Measurements from ENCODE around the gene FERMT3.
A peak's percentile ranks its signal among the peaks of the same experiment; 100 is the strongest.

FERMT3 gene

DNA sequence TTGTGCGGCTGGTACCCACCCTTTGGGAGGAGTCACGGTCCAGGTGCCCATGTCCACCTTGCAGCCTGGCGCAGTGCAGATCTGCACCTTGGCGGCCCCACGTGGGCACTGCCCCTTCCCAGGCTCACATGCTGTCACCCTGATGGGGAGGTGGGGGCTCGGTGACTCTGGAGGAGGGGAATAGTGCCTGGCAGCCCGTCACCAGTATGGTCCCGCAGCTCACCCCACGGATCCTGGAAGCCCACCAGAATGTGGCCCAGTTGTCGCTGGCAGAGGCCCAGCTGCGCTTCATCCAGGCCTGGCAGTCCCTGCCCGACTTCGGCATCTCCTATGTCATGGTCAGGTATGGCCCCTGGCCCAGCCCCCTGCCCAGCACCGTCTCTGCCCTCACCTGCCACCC, 14.3 kb downstream of the FERMT3 start:
- no peak for DNase-seq (ENCODE audit: low spot score)

DNA sequence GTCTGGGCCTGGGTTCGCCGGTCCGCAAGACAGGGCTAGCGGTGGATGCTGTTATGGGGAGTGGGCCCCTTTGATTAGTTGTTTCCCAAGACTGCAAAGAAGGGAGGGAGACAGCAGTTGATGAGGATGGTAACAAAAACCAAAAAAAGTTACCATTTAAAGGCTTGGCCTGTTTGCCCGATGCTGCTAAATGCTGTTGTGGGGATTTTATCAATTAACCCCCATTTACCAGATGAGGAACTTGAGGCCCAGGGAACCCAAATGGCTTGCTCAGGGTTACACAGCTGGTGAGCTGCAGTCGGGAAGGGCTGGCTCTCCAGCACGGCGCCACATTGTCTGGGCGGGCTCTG, 16.1 kb downstream of the FERMT3 start:
- no peak for DNase-seq (ENCODE audit: low spot score)

DNA sequence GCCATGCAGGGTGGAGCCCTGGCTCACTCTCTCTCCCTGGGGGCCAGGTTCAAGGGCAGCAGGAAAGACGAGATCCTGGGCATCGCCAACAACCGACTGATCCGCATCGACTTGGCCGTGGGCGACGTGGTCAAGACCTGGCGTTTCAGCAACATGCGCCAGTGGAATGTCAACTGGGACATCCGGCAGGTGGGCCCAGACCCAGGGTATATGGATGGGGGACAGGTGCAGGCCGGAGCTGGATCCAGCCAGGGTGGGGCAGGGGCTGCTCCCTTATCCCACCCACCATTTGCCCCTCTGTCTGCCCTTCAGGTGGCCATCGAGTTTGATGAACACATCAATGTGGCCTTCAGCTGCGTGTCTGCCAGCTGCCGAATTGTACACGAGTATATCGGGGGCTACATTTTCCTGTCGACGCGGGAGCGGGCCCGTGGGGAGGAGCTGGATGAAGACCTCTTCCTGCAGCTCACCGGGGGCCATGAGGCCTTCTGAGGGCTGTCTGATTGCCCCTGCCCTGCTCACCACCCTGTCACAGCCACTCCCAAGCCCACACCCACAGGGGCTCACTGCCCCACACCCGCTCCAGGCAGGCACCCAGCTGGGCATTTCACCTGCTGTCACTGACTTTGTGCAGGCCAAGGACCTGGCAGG, 16.6 kb downstream of the FERMT3 start:
- DNase-seq (ENCODE audit: low spot score), result no peak

GRCh38 chr11:64224151-64224890, 17.8 kb downstream of the FERMT3 start:
- no peak for DNase-seq (ENCODE audit: low spot score)

- DNase-seq (ENCODE audit: low spot score), result no peak
Observed at GRCh38 chr11:64224891-64225607, 18.5 kb downstream of the FERMT3 start.

- peak; percentile 82 for DNase-seq (ENCODE audit: low spot score)
Observed at GRCh38 chr11:64225608-64226506, 19.3 kb downstream of the FERMT3 start, which contains the start of the genes NUDT22 and TRPT1. NUDT22 (plus strand) TSS chr11:64226274; CDS start chr11:64226653, 379 bp downstream. TRPT1 (minus strand) TSS chr11:64226186; CDS start chr11:64225860, 326 bp downstream.

DNA sequence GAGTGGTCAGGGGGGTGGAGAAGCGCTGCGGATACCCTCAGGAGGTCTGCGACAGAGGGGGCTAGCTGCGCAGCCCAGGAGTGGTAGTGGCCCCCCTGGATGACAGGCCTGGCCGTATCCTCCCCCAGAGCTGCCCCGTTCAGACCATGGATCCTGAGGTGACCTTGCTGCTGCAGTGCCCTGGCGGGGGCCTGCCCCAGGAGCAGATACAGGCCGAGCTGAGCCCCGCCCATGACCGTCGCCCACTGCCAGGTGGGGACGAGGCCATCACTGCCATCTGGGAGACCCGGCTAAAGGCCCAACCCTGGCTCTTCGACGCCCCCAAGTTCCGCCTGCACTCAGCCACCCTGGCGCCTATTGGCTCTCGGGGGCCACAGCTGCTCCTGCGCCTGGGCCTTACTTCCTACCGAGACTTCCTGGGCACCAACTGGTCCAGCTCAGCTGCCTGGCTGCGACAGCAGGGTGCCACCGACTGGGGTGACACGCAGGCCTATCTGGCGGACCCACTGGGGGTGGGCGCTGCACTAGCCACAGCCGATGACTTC, 20.1 kb downstream of the FERMT3 start:
- DNase-seq (ENCODE audit: low spot score), result no peak

DNA sequence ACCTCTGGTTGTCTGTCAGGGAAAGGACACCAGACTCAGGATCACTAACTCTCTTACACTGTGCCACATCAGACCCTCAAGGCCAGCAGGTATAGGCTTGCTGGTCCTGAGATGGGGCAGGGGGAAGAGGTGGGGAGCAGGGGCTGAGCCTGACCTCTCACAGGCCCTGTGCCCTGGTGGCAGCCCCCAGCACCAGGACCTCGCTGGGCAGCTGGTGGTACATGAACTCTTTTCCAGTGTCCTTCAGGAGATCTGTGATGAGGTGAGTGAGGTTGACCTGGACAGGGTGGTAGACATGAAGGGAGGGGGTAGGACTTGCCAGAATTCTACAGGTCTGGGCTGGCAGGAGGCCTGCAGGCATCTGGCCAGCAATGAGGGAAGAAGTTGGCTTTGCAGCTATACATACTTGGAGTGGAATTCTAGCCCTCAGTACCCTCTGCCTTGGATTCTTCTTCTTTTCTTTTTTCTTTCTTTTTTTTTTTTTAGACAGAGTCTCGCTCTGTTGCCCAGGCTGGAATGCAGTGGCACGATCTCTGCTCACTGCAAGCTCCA, 21.0 kb downstream of the FERMT3 start:
- no peak for DNase-seq (ENCODE audit: low spot score)

- DNase-seq (ENCODE audit: low spot score), result no peak
Observed at GRCh38 chr11:64229090-64229743, 22.7 kb downstream of the FERMT3 start.

GRCh38 chr11:64229744-64230170, 23.2 kb downstream of the FERMT3 start:
- DNase-seq (ENCODE audit: low spot score), result no peak

- DNase-seq (ENCODE audit: low spot score), result peak; percentile 74
Observed at GRCh38 chr11:64230171-64230984, 23.9 kb downstream of the FERMT3 start, which contains the start of gene DNAJC4. DNAJC4 (plus strand) TSS chr11:64230548; CDS start chr11:64230855, 307 bp downstream.

DNA sequence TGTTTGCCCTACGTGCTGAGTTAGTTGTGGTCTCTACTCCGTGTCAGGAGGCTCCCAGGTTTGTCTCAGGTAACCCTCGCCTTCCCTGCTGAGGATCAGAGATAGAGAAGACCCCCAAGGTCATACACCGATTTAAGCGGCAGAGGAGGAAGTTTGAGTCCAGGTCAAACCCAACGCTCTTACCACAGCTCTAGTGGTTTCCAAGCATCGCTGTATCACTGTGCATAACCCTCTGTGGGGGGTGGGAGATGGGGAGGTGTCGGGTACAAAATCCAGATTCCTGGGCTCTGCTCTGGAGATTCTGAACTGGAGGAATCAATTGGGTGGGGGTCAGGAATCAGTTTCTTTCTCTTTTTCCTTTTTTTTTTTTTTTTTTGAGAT, 24.5 kb downstream of the FERMT3 start:
- DNase-seq (ENCODE audit: low spot score), result no peak

GRCh38 chr11:64231546-64231945, 25.0 kb downstream of the FERMT3 start:
- no peak for DNase-seq (ENCODE audit: low spot score)

DNA sequence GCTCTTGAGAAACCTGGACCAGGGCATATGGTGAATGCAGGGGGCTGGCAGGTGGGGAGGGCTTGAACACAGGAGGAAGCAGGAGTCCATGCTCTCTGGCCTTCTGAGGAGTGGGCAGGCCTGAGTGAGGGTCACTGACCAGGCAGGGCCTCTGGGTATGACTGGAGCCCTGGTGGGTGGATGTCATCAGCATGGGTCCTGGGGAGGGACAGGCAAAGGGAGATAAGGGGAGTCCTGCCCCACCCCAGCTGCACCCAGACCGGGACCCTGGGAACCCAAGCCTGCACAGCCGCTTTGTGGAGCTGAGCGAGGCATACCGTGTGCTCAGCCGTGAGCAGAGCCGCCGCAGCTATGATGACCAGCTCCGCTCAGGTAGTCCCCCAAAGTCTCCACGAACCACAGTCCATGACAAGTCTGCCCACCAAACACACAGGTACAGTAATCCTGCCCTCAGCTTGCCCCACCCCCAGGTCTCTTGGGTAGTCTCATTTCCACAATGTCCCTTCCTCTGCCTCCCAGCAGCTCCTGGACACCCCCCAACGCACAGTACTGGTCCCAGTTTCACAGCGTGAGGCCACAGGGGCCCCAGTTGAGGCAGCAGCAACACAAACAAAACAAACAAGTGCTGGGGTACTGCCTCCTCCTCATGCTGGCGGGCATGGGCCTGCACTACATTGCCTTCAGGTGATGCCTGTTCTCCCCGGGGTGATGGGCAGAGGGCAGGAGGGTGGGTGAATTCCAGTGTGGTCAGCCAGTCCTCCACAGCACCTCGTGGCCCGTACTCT, 25.9 kb downstream of the FERMT3 start:
- no peak for DNase-seq (ENCODE audit: low spot score)

- DNase-seq (ENCODE audit: low spot score), result no peak
Observed at GRCh38 chr11:64232967-64233315, 26.4 kb downstream of the FERMT3 start.

- DNase-seq (ENCODE audit: low spot score), result no peak
Observed at GRCh38 chr11:64233913-64234586, 27.5 kb downstream of the FERMT3 start, which contains the start of gene VEGFB. VEGFB (plus strand) TSS chr11:64234584; CDS start chr11:64234834, 250 bp downstream.

DNA sequence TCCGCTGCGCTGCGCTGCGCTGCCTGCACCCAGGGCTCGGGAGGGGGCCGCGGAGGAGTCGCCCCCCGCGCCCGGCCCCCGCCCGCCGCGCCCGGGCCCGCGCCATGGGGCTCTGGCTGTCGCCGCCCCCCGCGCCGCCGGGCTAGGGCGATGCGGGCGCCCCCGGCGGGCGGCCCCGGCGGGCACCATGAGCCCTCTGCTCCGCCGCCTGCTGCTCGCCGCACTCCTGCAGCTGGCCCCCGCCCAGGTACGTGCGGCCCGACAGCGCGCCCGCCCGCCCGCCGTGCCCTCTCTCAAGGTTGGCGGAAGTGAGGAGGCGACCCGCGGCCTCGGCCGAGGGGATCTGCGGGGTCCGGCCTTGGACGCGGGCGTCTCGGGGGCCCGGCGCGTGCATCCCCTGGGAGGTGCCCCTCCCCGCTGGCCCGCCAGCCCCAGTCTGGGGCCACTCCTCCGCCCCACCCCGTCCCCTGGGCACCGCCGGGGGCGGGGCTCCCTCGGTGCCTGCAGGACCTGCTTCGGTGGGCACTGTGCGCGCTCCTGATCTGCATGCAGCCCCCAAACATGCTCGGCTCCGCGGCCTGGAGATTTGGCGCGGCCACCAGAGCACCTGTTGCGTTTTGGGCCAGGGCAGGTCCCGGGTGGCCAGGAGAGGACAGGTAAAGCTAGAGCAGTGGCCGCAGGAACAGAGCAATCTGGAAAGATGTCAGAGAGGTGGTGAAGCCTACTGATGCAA, 28.3 kb downstream of the FERMT3 start:
- no peak for DNase-seq (ENCODE audit: low spot score)
